HepG2 (cell line): ENCODE results near the gene BBIP1. TPM values are rescaled to one million over a fixed set of nuclear protein-coding genes. Genes with fewer than 3 reads are reported as not detected.
A peak's percentile ranks its signal among the peaks of the same experiment; 100 is the strongest.

Source experiments
- CEBPB ChIP-seq: IDR thresholded peaks from 2 replicates; pipeline ENCODE4 v1.6.1; 2011; ENCODE audit warnings: low read depth, low read length, improper control_type of control experiment, borderline replicate concordance
- GATAD2A ChIP-seq: IDR thresholded peaks from 2 replicates; pipeline ENCODE4 v1.6.1; 2016
- HOXA5 ChIP-seq: sonication (generic); formaldehyde crosslinking; IDR thresholded peaks from 2 replicates; pipeline ENCODE4 v1.4.0; 2020; ENCODE audit warnings: missing genetic modification reagents
- ZGPAT ChIP-seq: IDR thresholded peaks from 2 replicates; pipeline ENCODE4 v1.6.1; 2016; ENCODE audit warnings: mild to moderate bottlenecking
- ZNF136 ChIP-seq: sonication (generic); formaldehyde crosslinking; IDR thresholded peaks from 2 replicates; pipeline ENCODE4 v1.8.1; 2022; ENCODE audit warnings: low read depth, mild to moderate bottlenecking, moderate library complexity, missing genetic modification reagents
- ZNF142 ChIP-seq: sonication (generic); formaldehyde crosslinking; IDR thresholded peaks from 2 replicates; pipeline ENCODE4 v1.4.0; 2020; ENCODE audit warnings: missing genetic modification reagents
- ZNF367 ChIP-seq: sonication (generic); formaldehyde crosslinking; IDR thresholded peaks from 2 replicates; pipeline ENCODE4 v1.4.0; 2020; ENCODE audit warnings: missing genetic modification reagents, borderline replicate concordance
- ZNF441 ChIP-seq: sonication (generic); formaldehyde crosslinking; IDR thresholded peaks from 2 replicates; pipeline ENCODE4 v1.7.0; 2021; ENCODE audit warnings: missing genetic modification reagents, borderline replicate concordance
- ZNF547 ChIP-seq: sonication (generic); formaldehyde crosslinking; IDR thresholded peaks from 2 replicates; pipeline ENCODE4 v1.5.1; 2020; ENCODE audit warnings: mild to moderate bottlenecking, missing genetic modification reagents
- ZNF660 ChIP-seq: sonication (generic); formaldehyde crosslinking; IDR thresholded peaks from 2 replicates; pipeline ENCODE4 v1.5.1; 2020; ENCODE audit warnings: mild to moderate bottlenecking, low read depth, missing genetic modification reagents, borderline replicate concordance
- polyA plus RNA-seq, 8 experiments: library from polyadenylated mRNA; depleted of rRNA in 3 of 8; stranded (reverse) in 7 of 8; unstranded in 1 of 8; fragments of >200 nt; fragmentation: Illumina TruSeq in 4 of 8; extraction: Trizol in 4 of 8; gene quantifications; 2 replicates each; pipeline versions ENCODE4 v1.2.1 to v1.2.3, GENCODE V29; 2011 to 2016; ENCODE audit warnings: low read depth in 4 of 8, missing spikeins in 1 of 8, mixed read lengths in 1 of 8; ENCODE audit not compliant: insufficient read depth in 1 of 8
- total RNA-seq, 5 experiments: library from RNA; depleted of rRNA; stranded (reverse); fragments of >200 nt; fragmentation: Illumina TruSeq; extraction: Trizol; gene quantifications; 2 replicates each; pipeline ENCODE4 v1.2.3, GENCODE V29; 2016; ENCODE audit warnings: low read depth in 1 of 5
- TF ChIP-seq, protein P1 (sequence below): sonication (generic); formaldehyde crosslinking; IDR thresholded peaks from 2 replicates; pipeline ENCODE4 v1.4.0; 2020; ENCODE audit warnings: mild to moderate bottlenecking, missing genetic modification reagents

BBIP1 gene
- total and polyA plus RNA-seq, 2 of the 13 experiments (the other 11 are each of a cell fraction or from before 2014, with no cell fraction given) = 18.3 to 24.1 TPM

GRCh38 chr10:110872145-110872983, 46.6 kb downstream of the BBIP1 start (continued):
- TF ChIP-seq, protein P1, sequence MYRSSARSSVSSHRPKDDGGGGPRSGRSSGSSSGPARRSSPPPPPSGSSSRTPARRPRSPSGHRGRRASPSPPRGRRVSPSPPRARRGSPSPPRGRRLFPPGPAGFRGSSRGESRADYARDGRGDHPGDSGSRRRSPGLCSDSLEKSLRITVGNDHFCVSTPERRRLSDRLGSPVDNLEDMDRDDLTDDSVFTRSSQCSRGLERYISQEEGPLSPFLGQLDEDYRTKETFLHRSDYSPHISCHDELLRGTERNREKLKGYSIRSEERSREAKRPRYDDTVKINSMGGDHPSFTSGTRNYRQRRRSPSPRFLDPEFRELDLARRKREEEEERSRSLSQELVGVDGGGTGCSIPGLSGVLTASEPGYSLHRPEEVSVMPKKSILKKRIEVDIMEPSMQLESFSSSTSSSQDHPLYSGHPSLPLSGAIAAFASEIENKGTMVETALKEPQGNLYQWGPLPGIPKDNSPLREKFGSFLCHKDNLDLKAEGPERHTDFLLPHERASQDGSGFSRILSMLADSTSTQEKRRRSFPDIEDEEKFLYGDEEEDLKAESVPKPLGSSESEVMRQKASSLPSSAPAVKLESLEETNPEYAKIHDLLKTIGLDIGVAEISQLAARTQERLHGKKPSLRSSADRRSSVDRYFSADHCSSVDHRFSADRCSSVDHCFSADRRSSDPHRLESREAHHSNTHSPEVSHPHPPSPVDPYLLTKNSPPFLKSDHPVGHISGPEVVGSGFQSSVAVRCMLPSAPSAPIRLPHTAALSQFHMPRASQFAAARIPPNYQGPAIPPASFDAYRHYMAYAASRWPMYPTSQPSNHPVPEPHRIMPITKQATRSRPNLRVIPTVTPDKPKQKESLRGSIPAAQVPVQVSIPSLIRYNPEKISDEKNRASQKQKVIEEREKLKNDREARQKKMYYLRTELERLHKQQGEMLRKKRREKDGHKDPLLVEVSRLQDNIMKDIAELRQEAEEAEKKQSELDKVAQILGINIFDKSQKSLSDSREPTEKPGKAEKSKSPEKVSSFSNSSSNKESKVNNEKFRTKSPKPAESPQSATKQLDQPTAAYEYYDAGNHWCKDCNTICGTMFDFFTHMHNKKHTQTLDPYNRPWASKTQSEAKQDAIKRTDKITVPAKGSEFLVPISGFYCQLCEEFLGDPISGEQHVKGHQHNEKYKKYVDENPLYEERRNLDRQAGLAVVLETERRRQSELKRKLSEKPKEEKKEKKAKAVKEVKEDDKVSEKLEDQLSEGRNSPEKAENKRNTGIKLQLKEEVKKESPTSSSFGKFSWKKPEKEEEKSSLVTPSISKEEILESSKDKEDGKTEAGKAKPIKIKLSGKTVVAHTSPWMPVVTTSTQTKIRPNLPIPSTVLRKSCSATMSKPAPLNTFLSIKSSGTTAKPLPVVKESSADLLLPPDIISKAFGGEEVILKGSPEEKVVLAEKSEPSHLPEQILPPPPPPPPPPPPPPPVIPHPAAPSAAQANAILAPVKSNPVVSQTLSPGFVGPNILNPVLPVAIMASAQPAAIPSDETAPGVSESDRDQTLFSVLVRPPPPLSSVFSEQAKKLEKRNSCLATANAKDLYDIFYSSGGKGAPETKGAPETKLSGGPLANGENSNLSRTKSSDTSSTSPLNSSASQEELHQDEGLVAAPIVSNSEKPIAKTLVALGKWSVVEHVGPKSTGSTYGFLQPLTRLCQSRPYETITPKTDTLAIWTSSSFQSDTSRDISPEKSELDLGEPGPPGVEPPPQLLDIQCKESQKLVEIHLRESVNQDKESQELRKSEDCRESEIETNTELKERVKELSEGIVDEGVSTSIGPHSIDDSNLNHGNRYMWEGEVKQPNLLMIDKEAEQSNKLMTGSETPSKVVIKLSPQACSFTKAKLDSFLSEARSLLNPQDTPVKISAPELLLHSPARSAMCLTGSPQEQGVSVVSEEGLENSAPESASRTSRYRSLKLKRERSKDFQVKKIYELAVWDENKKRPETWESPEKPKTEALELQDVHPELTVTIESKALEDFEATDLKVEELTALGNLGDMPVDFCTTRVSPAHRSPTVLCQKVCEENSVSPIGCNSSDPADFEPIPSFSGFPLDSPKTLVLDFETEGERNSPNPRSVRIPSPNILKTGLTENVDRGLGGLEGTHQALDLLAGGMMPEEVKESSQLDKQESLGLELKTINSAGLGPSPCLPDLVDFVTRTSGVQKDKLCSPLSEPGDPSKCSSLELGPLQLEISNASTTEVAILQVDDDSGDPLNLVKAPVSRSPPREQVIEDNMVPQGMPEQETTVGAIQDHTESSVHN = no peak
- TF ChIP-seq GATAD2A (CRISPR knock-in tag) (no peak; the same call in none of the 2 replicates), ZNF142 (CRISPR knock-in tag) (no peak), HOXA5 (CRISPR knock-in tag) (peak; percentile 48), ZGPAT (CRISPR knock-in tag) (peak; percentile 42; the same call in 1 of the 2 replicates), ZNF367 (CRISPR knock-in tag) (no peak), ZNF660 (no peak), ZNF441 (peak; percentile 19; the same call in 1 of the 2 replicates), ZNF136 (CRISPR knock-in tag) (peak; percentile 54; the same call in 1 of the 2 replicates), ZNF547 (CRISPR knock-in tag) (peak; percentile 63; the same call in 1 of the 2 replicates), CEBPB (peak; percentile 83)
